GM23338 (cell line): Measurements from ENCODE around the gene STK4.

Source experiments
- CREB1 ChIP-seq: fragments of 250-450 bp; sonication (Bioruptor Pico); IDR thresholded peaks from 2 replicates; pipeline ENCODE4 v1.5.0; 2020; ENCODE audit warnings: low read depth, mild to moderate bottlenecking, moderate library complexity
- CTCF ChIP-seq, 2 experiments: fragments of 200-600 bp in 1 of 2; sonication (generic) in 1 of 2; conservative IDR thresholded peaks; 2 replicates each; pipeline versions ENCODE4 v1.5.1 to v1.6.1; 2016 to 2017; ENCODE audit warnings: antibody characterized with exemption in 2 of 2, low read depth in 2 of 2, mild to moderate bottlenecking in 2 of 2, moderate library complexity in 1 of 2
- ETS1 ChIP-seq: IDR thresholded peaks from 2 replicates; pipeline ENCODE4 v1.6.1; 2016; ENCODE audit warnings: antibody characterized with exemption
- EZH2 ChIP-seq: fragments of 200-600 bp; sonication (generic); IDR thresholded peaks from one replicate; pipeline ENCODE4 v1.8.0; 2017; ENCODE audit warnings: antibody characterized with exemption, mild to moderate bottlenecking, low read depth; ENCODE audit not compliant: unreplicated experiment
- EZH2phosphoT487 ChIP-seq: fragments of 200-600 bp; sonication (generic); IDR thresholded peaks from one replicate; pipeline ENCODE4 v1.8.1; 2018; ENCODE audit warnings: antibody characterized with exemption; ENCODE audit not compliant: unreplicated experiment
- NANOG ChIP-seq: IDR thresholded peaks from 2 replicates; pipeline ENCODE4 v1.6.1; 2016; ENCODE audit warnings: antibody characterized with exemption, borderline replicate concordance
- POLR2AphosphoS5 ChIP-seq: IDR thresholded peaks from 2 replicates; pipeline ENCODE4 v1.6.1; 2016; ENCODE audit warnings: antibody characterized with exemption, low read depth
- REST ChIP-seq: IDR thresholded peaks from one replicate; pipeline ENCODE4 v1.6.1; 2018; ENCODE audit warnings: antibody characterized with exemption; ENCODE audit not compliant: unreplicated experiment
- ZNF331 ChIP-seq: fragments of 250-450 bp; sonication (Bioruptor Pico); IDR thresholded peaks from 2 replicates; pipeline ENCODE4 v1.5.0; 2020; ENCODE audit warnings: low read depth, mild to moderate bottlenecking, moderate library complexity

GRCh38 chr20:44993343-44993742, 27.0 kb downstream of the STK4 start:
- TF ChIP-seq POLR2AphosphoS5 = no peak
- no peak for TF ChIP-seq CTCF (conservative IDR thresholded peaks at IDR 0.05; ENCODE audit: low read depth in 2 of 2)
- no peak for TF ChIP-seq EZH2
- no peak for TF ChIP-seq REST
- TF ChIP-seq EZH2phosphoT487 = no peak
- TF ChIP-seq CREB1 (CRISPR knock-in tag) = no peak
- TF ChIP-seq NANOG = no peak
- TF ChIP-seq ETS1 = no peak
- TF ChIP-seq ZNF331 = no peak
